ENCODE measurements around the gene COL26A1.
"Not testable (repeated sequence)": the region's sequence is repeated elsewhere in the genome, so short reads cannot be mapped to it uniquely, and the experiment has no call there.

Gene COL26A1

DNA sequence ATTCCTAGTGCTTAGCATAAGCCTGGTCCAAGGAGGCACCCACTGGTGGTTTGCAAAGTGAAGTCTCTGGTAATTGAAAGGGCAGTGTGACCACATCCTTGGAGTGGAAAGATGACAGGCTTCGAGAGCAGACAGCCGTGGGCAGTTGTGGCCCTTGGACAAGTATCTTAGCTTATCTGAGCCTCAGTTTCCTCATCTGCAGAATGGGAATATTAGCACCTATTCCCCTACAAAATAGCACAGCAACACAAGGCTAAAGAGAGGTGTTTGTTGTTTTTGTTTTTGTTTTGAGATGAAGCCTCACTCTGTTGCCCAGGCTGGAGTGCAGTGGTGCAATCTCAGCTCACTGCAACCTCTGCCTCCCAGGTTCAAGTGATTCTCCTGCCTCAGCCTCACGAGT, 237.1 kb downstream of the COL26A1 start:
- no peak for DNase-seq

DNA sequence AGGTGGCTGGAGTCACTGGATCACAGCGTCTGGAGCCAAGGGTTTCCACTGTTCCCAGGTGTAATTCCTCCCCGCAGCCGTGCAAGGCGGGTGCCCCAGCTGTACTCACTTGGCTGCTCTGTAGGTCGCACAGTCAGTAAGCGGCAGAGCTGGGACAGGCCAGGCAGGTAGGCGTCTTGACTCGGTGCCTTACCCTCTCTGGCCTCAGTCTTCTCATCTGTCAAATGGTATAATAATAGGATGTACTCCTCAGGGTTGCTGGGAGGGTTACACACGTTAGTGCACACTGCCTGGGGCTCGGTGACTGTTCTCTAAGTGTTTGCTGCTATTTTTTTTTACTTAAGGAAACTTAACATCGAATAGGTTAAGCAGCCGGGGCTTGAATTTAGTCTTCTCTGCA, 239.4 kb downstream of the COL26A1 start:
- no peak for DNase-seq

DNA sequence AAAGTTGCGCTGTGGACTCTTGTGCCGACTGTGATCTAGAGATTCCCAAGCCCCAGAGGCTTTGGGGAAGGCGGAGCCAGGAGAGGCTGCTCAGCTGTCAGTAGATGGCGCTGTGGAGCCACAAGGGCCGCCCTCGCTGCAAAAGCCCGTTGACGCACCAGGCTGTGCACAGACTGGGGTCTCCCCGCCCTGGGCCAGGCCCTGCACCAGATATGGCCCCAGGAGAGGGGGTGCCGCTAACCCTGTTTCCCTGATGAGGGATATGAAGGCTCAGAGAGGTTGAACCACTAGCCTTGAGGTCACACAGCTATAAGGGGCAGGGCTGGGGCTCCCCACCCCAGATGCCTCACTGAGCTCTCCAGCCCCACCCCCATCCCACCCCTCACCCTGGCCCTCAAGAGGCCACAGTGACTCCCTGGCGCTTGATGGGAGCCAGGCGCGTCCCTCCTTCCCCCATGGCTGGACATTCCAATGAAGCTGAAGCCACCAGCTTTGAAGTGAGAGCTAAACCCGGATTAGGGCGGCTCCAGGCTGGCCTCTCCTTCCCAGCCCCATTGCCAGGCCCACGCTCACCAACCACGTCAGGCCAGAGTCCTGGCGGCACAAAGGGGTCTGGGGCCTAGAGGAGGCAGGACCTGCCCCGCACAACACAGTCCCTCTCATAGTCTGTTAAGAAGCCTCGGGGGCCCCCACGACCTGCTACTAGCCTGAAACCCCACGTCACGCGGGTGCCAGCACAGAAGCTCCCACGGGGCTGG, 240.0 kb downstream of the COL26A1 start:
- DNase-seq: peak; percentile 80 to 89 (median 88)

DNA sequence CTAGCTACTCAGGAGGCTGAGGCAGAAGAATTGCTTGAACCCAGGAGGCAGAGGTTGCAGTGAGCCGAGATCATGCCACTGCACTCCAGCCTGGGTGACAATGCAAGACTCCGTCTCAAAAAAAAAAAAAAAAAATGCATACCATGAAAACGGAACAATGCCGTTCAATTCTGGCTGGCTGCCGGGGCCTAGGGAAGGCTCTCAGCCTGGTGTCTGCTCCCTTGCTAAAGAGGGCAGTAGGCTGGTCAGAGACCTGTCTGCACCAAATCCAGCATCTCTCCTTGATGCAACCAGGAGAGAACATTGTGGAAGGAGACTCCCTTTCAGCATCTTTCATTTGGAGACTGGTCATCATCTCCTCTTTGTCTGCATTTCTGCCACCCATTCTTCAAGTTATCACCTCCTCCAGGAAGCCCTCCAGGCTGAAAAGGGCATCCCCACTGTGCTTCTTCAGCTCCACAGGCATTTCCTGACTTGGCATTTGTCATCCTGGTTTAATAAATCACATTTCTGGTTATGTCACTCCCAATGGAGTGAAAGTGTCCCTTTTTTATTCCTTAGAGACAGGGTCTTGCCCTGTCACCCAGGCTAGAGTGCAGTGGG, 241.8 kb downstream of the COL26A1 start:
- DNase-seq: no peak

DNA sequence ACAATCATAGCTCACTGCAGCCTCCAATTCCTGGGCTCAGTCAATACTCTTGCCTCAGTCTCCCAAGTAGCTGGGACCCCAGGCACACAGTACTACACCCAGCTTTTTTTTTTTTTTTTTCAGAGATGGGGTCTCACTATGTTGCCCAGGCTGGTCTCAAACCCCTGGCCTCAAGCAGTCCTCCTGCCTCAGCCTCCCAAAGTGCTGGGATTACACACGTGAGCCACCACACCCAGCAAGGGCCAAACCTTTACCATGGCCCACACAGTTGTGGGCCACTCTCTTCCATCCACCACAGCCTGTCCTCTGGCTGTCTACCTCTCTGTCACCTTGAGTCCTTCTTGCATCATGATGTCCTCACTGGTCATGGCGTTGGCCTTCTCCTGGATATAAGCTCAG, 242.3 kb downstream of the COL26A1 start:
- not testable (repeated sequence) for DNase-seq

DNA sequence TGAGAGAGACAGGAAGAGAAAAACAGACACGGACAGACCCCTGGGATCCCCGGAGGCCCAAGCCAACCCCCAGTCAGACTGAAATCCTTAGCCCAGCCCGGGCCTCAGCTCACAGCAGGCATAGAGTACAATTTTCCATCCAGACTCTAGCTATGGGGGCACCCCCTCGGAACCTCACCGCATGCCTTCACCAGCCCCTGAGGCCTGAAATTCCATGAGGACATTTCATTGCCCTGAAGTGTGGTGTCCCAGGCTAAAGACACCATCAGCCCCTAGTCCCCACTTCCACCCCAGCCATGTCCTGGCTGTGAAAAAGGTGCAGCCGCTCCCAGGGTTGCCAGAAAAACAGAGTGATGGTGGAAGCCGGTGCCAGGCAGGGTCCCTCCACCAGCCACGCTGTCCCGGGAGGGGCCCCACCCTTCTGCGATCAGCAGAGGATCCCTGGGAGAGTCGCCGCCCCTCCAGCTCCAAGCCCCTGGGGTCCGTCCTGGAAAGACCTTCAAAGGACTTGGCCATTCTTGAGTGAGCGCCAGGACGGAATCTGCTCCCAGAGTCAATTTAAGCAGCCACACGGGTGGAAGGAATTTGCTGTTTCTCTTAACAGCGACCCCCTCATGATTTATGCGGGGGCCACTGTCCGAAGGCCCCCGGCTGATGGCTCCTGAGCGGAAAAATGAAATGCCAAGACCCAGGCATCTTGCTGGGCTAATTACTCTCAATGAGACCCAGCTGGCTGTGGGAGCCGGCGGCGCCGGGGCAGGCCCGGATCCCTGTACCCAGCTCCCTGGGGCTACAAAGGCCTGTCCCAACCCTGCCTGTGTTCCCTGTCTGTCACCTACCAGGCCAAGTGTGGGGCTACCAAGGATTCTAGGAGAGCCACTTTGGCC, 243.2 kb downstream of the COL26A1 start:
- DNase-seq: no peak

DNA sequence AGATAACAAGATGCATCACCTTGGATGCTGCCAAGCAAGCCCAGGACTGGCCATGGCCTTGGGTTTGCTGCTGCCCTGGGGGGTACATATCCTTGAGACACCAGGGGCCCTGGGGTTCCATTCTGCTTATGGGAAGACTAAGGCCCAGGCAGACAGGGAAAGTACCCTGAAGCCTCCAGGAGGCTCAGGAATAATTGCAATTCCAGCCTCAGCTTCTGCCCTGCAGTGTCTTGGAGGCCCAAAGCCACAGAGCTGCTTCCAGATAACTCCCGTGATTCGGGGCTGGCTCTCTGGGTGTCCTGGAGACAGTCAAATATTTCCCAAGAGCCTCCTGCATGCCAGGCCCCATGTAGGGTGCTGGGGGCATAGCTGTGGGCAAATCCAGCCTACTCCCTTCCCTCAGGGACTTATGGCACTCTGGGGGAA, 243.8 kb downstream of the COL26A1 start:
- no peak for DNase-seq
